GM23338 (cell line): Measurements from ENCODE around the gene CFI. TPM values are rescaled to one million over a fixed set of nuclear protein-coding genes. Genes with fewer than 3 reads are reported as not detected.
A peak's percentile ranks its signal among the peaks of the same experiment; 100 is the strongest.

Experiments
- ATAC-seq: fragments of 200-7000 bp; cut with Tn5 transposase; 3 replicates; pipeline ENCODE4 v1.9.1; 2020
- DNase-seq: peaks from one replicate; pipeline ENCODE4 v3.0.0-alpha.2; 2015; ENCODE audit warnings: low spot score
- H2AFZ ChIP-seq: fragments of 200-600 bp; sonication (generic); 2 replicates; pipeline ENCODE4 v1.8.0; 2016; ENCODE audit warnings: antibody characterized with exemption, mild to moderate bottlenecking, moderate library complexity
- H3F3A ChIP-seq: fragments of 200-600 bp; sonication (generic); replicated peaks from 2 replicates; pipeline ENCODE4 v1.8.0; 2017; ENCODE audit warnings: antibody characterized with exemption, mixed run types, low read depth
- H3K27ac ChIP-seq: fragments of 200-600 bp; sonication (generic); 2 replicates; pipeline ENCODE4 v1.6.1; 2016; ENCODE audit warnings: low read depth
- H3K27me3 ChIP-seq: fragments of 200-600 bp; sonication (generic); 2 replicates; pipeline ENCODE4 v1.8.0; 2016; ENCODE audit warnings: mild to moderate bottlenecking, mixed run types, moderate library complexity; ENCODE audit not compliant: insufficient read depth
- H3K36me3 ChIP-seq: fragments of 200-600 bp; sonication (generic); 2 replicates; pipeline ENCODE4 v1.8.0; 2016; ENCODE audit warnings: mild to moderate bottlenecking; ENCODE audit not compliant: insufficient read depth
- H3K4me1 ChIP-seq: fragments of 200-600 bp; sonication (generic); 2 replicates; pipeline ENCODE4 v1.8.0; 2016; ENCODE audit warnings: mild to moderate bottlenecking, moderate library complexity; ENCODE audit not compliant: insufficient read depth
- H3K4me2 ChIP-seq: fragments of 200-600 bp; sonication (generic); 2 replicates; pipeline ENCODE4 v1.7.1; 2017; ENCODE audit warnings: mixed run types
- H3K4me3 ChIP-seq: fragments of 200-600 bp; sonication (generic); 2 replicates; pipeline ENCODE4 v1.6.1; 2016; ENCODE audit warnings: mixed run types
- H3K79me2 ChIP-seq: fragments of 200-600 bp; sonication (generic); replicated peaks from 2 replicates; pipeline ENCODE4 v1.8.0; 2017; ENCODE audit warnings: mild to moderate bottlenecking; ENCODE audit not compliant: insufficient read depth
- H3K9me2 ChIP-seq: fragments of 200-600 bp; sonication (generic); 2 replicates; pipeline ENCODE4 v1.8.0; 2017; ENCODE audit not compliant: insufficient read depth
- H4K20me1 ChIP-seq: fragments of 200-600 bp; sonication (generic); replicated peaks from 2 replicates; pipeline ENCODE4 v1.8.0; 2017; ENCODE audit warnings: mild to moderate bottlenecking; ENCODE audit not compliant: insufficient read depth
- H3K27ac Mint-ChIP-seq: 2 replicates; pipeline ENCODE4 v1.8.0; 2020; ENCODE audit warnings: inconsistent platforms, mild to moderate bottlenecking, moderate library complexity, mixed read lengths
- H3K27me3 Mint-ChIP-seq: 3 replicates; pipeline ENCODE4 v1.8.0; 2022; ENCODE audit warnings: low read depth, mild to moderate bottlenecking, moderate library complexity, mixed read lengths, inconsistent platforms; ENCODE audit not compliant: insufficient read depth, poor library complexity
- H3K36me3 Mint-ChIP-seq: 3 replicates; pipeline ENCODE4 v1.8.0; 2021; ENCODE audit warnings: low read depth, mild to moderate bottlenecking, inconsistent platforms, moderate library complexity, mixed read lengths
- H3K4me1 Mint-ChIP-seq: 3 replicates; pipeline ENCODE4 v1.8.0; 2020; ENCODE audit warnings: mild to moderate bottlenecking, inconsistent platforms, mixed read lengths
- H3K4me3 Mint-ChIP-seq: 3 replicates; pipeline ENCODE4 v1.8.0; 2021; ENCODE audit warnings: moderate library complexity, mild to moderate bottlenecking, inconsistent platforms, mixed read lengths
- H3K9me3 Mint-ChIP-seq: 3 replicates; pipeline ENCODE4 v1.8.0; 2020; ENCODE audit warnings: moderate library complexity, mild to moderate bottlenecking, inconsistent platforms, mixed read lengths
- JUNB ChIP-seq: IDR thresholded peaks from one replicate; pipeline ENCODE4 v1.6.1; 2016; ENCODE audit warnings: antibody characterized with exemption; ENCODE audit not compliant: unreplicated experiment
- NANOG ChIP-seq: IDR thresholded peaks from 2 replicates; pipeline ENCODE4 v1.6.1; 2016; ENCODE audit warnings: antibody characterized with exemption, borderline replicate concordance
- STAT1 ChIP-seq: IDR thresholded peaks from one replicate; pipeline ENCODE4 v1.6.1; 2016; ENCODE audit warnings: antibody characterized with exemption; ENCODE audit not compliant: unreplicated experiment
- ZNF114 ChIP-seq: fragments of 250-450 bp; sonication (Bioruptor Pico); IDR thresholded peaks from 2 replicates; pipeline ENCODE4 v1.5.0; 2020; ENCODE audit warnings: mild to moderate bottlenecking, moderate library complexity
- ZNF462 ChIP-seq: fragments of 250-450 bp; sonication (Bioruptor Pico); IDR thresholded peaks from 2 replicates; pipeline ENCODE4 v1.5.0; 2020; ENCODE audit warnings: mild to moderate bottlenecking, moderate library complexity
- polyA plus RNA-seq: library from polyadenylated mRNA; unstranded; fragments of >200 nt; fragmentation: Nextera tagmentation; extraction: Ambion mirVana; gene quantifications from 2 replicates; pipeline ENCODE4 v1.2.1, GENCODE V29; 2016
- total RNA-seq: library from RNA; depleted of rRNA; stranded (reverse); fragments of >200 nt; shearing (Covaris generic); gene quantifications from 2 replicates; pipeline ENCODE4 v1.2.3, GENCODE V29; 2014
- TF ChIP-seq, protein P1 (sequence below): IDR thresholded peaks from one replicate; pipeline ENCODE4 v1.6.1; 2018; ENCODE audit warnings: antibody characterized with exemption; ENCODE audit not compliant: unreplicated experiment

CFI gene
- total and polyA plus RNA-seq, 2 experiments from 2014 or later: not detected

DNA sequence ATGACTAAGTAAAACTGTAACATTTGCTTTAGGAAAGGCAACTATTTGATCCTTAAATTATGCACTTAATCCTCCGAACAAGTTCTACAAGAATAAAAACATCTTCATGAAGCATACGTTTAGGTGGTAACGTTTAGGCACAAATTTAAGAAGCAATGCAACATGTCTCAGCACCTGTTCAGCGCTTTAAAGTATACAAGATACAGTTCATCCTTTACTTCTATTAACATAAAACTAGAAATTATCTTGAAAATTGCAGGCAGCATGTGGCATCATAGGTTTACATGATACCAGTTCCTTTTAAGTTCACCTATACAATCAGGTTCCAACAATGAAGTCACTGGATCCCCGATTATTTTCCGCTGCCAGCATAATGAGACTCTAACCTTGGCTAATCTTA is 73.4 kb downstream of the CFI start:
- Histone ChIP-seq H3K79me2 (peaks cover 61% of the 10 kb centered on the region), H3K27ac (no peak overlapping the region)

GRCh38 chr4:109723110-109723509 is 78.7 kb downstream of the CFI start:
- H3K27ac Mint-ChIP-seq: no peak overlapping the region
- H3K4me3 Mint-ChIP-seq: no peak overlapping the region
- Histone ChIP-seq H3F3A (no peaks in the 10 kb centered on the region), H2AFZ (no peak overlapping the region), H3K4me1 (peaks cover 4% of the 10 kb centered on the region), H3K79me2 (peaks cover 91% of the 10 kb centered on the region), H3K27ac (no peak overlapping the region), H3K9me2 (no peaks in the 10 kb centered on the region), H3K4me2 (no peak overlapping the region), H3K27me3 (no peaks in the 10 kb centered on the region), H3K4me3 (no peak overlapping the region), H4K20me1 (peaks cover 9% of the 10 kb centered on the region; the same call in 1 of the 2 replicates), H3K36me3 (no peaks in the 10 kb centered on the region)
- H3K36me3 Mint-ChIP-seq: peaks cover 6% of the 10 kb centered on the region
- ATAC-seq (no peak), DNase-seq (no peak)
- H3K9me3 Mint-ChIP-seq: no peaks in the 10 kb centered on the region
- H3K4me1 Mint-ChIP-seq: peaks cover 10% of the 10 kb centered on the region
- no peaks in the 10 kb centered on the region for H3K27me3 Mint-ChIP-seq
- TF ChIP-seq ZNF462 (CRISPR knock-in tag) (no peak), NANOG (no peak), JUNB (no peak), STAT1 (no peak), ZNF114 (CRISPR knock-in tag) (no peak)
- TF ChIP-seq, protein P1, sequence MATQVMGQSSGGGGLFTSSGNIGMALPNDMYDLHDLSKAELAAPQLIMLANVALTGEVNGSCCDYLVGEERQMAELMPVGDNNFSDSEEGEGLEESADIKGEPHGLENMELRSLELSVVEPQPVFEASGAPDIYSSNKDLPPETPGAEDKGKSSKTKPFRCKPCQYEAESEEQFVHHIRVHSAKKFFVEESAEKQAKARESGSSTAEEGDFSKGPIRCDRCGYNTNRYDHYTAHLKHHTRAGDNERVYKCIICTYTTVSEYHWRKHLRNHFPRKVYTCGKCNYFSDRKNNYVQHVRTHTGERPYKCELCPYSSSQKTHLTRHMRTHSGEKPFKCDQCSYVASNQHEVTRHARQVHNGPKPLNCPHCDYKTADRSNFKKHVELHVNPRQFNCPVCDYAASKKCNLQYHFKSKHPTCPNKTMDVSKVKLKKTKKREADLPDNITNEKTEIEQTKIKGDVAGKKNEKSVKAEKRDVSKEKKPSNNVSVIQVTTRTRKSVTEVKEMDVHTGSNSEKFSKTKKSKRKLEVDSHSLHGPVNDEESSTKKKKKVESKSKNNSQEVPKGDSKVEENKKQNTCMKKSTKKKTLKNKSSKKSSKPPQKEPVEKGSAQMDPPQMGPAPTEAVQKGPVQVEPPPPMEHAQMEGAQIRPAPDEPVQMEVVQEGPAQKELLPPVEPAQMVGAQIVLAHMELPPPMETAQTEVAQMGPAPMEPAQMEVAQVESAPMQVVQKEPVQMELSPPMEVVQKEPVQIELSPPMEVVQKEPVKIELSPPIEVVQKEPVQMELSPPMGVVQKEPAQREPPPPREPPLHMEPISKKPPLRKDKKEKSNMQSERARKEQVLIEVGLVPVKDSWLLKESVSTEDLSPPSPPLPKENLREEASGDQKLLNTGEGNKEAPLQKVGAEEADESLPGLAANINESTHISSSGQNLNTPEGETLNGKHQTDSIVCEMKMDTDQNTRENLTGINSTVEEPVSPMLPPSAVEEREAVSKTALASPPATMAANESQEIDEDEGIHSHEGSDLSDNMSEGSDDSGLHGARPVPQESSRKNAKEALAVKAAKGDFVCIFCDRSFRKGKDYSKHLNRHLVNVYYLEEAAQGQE: no peak

More for the DNA sequence above, 73.4 kb downstream of the CFI start:
- peak overlapping the region; percentile 68 for H3K4me3 ChIP-seq
- no peak for ATAC-seq
- TF ChIP-seq STAT1: no peak
- TF ChIP-seq, protein P1: no peak
- DNase-seq: no peak
- H3F3A ChIP-seq: no peaks in the 10 kb centered on the region
- H3K4me1 Mint-ChIP-seq: peaks cover 11% of the 10 kb centered on the region
- H3K27me3 ChIP-seq: no peaks in the 10 kb centered on the region
- no peaks in the 10 kb centered on the region for H3K36me3 ChIP-seq
- H3K9me2 ChIP-seq: no peaks in the 10 kb centered on the region
- H3K27me3 Mint-ChIP-seq: peaks cover 9% of the 10 kb centered on the region
- no peak overlapping the region for H2AFZ ChIP-seq
- peaks cover 8% of the 10 kb centered on the region for H3K4me1 ChIP-seq
- peak overlapping the region; percentile 31; the same call in 1 of the 2 replicates for H3K27ac Mint-ChIP-seq
- H3K36me3 Mint-ChIP-seq: peaks cover 4% of the 10 kb centered on the region
- H4K20me1 ChIP-seq: 0 out of 2 replicates have a peak, but pooled peaks cover 3% of the 10 kb centered on the region
- peak overlapping the region; percentile 95 for H3K4me3 Mint-ChIP-seq
- H3K9me3 Mint-ChIP-seq: no peaks in the 10 kb centered on the region
- H3K4me2 ChIP-seq: peak overlapping the region; percentile 78
